ENCODE measurements around the gene TOGARAM2. TPM values are rescaled to one million over a fixed set of nuclear protein-coding genes. Genes with fewer than 3 reads are reported as not detected.
A peak's percentile ranks its signal among the peaks of the same experiment; 100 is the strongest.

The TOGARAM2 gene
- total RNA-seq, 2 experiments from 2014 or later = 0.03 TPM; not detected in 1

GRCh38 chr2:28958689-28959088 lies 22.4 kb upstream of the TOGARAM2 start:
- TF ChIP-seq, protein P1, sequence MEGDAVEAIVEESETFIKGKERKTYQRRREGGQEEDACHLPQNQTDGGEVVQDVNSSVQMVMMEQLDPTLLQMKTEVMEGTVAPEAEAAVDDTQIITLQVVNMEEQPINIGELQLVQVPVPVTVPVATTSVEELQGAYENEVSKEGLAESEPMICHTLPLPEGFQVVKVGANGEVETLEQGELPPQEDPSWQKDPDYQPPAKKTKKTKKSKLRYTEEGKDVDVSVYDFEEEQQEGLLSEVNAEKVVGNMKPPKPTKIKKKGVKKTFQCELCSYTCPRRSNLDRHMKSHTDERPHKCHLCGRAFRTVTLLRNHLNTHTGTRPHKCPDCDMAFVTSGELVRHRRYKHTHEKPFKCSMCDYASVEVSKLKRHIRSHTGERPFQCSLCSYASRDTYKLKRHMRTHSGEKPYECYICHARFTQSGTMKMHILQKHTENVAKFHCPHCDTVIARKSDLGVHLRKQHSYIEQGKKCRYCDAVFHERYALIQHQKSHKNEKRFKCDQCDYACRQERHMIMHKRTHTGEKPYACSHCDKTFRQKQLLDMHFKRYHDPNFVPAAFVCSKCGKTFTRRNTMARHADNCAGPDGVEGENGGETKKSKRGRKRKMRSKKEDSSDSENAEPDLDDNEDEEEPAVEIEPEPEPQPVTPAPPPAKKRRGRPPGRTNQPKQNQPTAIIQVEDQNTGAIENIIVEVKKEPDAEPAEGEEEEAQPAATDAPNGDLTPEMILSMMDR (conservative IDR thresholded peaks at IDR 0.05; ENCODE audit: low read length) = peak; percentile 82
- no peak for TF ChIP-seq EZH2phosphoT487 (IDR thresholded peaks at IDR 0.05; ENCODE audit: borderline replicate concordance, low read depth, low read length)
- intact Hi-C loops (cut with micrococcal nuclease; ENCODE audit: unreplicated experiment) = loop anchor here (1.0 kb wide), 1 partner anchor 239 kb away; no protein-coding TSS in a partner anchor
- Histone ChIP-seq H3K36me3 (ENCODE audit: insufficient read depth, low read length) (no peaks in the 10 kb centered on the region), H3K79me2 (ENCODE audit: insufficient read depth, low read depth, low read length) (no peaks in the 10 kb centered on the region), H3K27ac (ENCODE audit: low read depth, low read length, poor library complexity, severe bottlenecking) (no peak overlapping the region), H3K4me2 (ENCODE audit: low read length) (no peak overlapping the region), H3K9me2 (ENCODE audit: insufficient read depth, low read length) (no peaks in the 10 kb centered on the region), H4K20me1 (ENCODE audit: insufficient read depth, low read length) (no peaks in the 10 kb centered on the region), H3K4me3 (ENCODE audit: low read depth, low read length, poor library complexity, severe bottlenecking) (no peak overlapping the region), H3K9me3 (ENCODE audit: low read length) (no peaks in the 10 kb centered on the region), H2AFZ (ENCODE audit: low read length) (no peak overlapping the region), H3K4me1 (ENCODE audit: insufficient read depth, low read length, poor library complexity, severe bottlenecking) (no peaks in the 10 kb centered on the region)
- ChIA-PET POLR2A (no interaction called here), CTCF (ENCODE audit: unreplicated experiment) (no interaction called here)
- no TSS peak for BruUV-seq (replicated peaks)
- DNase-seq (ENCODE audit: low spot score) = peak; percentile 63

GRCh38 chr2:28960401-28960800 lies 20.7 kb upstream of the TOGARAM2 start:
- CTCF ChIA-PET (ENCODE audit: unreplicated experiment) = no interaction called here
- intact Hi-C loops (cut with micrococcal nuclease; ENCODE audit: unreplicated experiment) = no loop called here
- H3K4me2 ChIP-seq (ENCODE audit: low read length) = no peak overlapping the region
- TF ChIP-seq, protein P1 (conservative IDR thresholded peaks at IDR 0.05; ENCODE audit: low read length) = no peak
- TF ChIP-seq EZH2phosphoT487 (IDR thresholded peaks at IDR 0.05; ENCODE audit: borderline replicate concordance, low read depth, low read length) = no peak
- no peaks in the 10 kb centered on the region for H3K9me2 ChIP-seq (ENCODE audit: insufficient read depth, low read length)
- no peaks in the 10 kb centered on the region for H4K20me1 ChIP-seq (ENCODE audit: insufficient read depth, low read length)
- POLR2A ChIA-PET = no interaction called here
- BruUV-seq (replicated peaks) = no TSS peak
- no peak for DNase-seq (ENCODE audit: low spot score)
- no peaks in the 10 kb centered on the region for H3K9me3 ChIP-seq (ENCODE audit: low read length)
- no peak overlapping the region for H3K4me3 ChIP-seq (ENCODE audit: low read depth, low read length, poor library complexity, severe bottlenecking)
- H3K79me2 ChIP-seq (ENCODE audit: insufficient read depth, low read depth, low read length) = no peaks in the 10 kb centered on the region
- no peaks in the 10 kb centered on the region for H3K36me3 ChIP-seq (ENCODE audit: insufficient read depth, low read length)
- H3K27ac ChIP-seq (ENCODE audit: low read depth, low read length, poor library complexity, severe bottlenecking) = no peak overlapping the region
- no peak overlapping the region for H2AFZ ChIP-seq (ENCODE audit: low read length)
- no peaks in the 10 kb centered on the region for H3K4me1 ChIP-seq (ENCODE audit: insufficient read depth, low read length, poor library complexity, severe bottlenecking)

DNA sequence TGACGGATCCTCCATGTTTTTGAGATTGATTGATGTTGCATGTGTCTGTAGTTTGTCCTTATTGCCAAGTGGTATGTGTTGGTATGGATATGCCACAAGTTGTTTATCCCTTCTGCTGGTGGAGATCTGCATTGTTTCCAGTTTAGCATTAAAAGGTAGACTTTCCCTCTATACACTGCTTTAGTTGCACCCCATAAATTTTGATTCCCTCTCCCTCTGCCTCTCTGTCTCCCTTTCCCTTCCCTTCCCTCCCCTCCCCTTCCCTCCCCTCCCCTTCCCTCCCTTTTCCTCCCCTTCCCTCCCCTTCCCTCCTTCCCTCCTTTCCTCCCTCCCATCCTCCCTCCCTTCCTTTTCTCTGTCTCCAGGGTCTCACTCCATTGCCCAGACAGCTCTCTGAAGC lies 18.6 kb upstream of the TOGARAM2 start:
- Histone ChIP-seq H3K4me3 (ENCODE audit: low read depth, low read length, poor library complexity, severe bottlenecking) (no peak overlapping the region), H3K9me2 (ENCODE audit: insufficient read depth, low read length) (no peaks in the 10 kb centered on the region), H3K27ac (ENCODE audit: low read depth, low read length, poor library complexity, severe bottlenecking) (no peak overlapping the region), H2AFZ (ENCODE audit: low read length) (no peak overlapping the region), H4K20me1 (ENCODE audit: insufficient read depth, low read length) (no peaks in the 10 kb centered on the region), H3K4me2 (ENCODE audit: low read length) (no peak overlapping the region), H3K9me3 (ENCODE audit: low read length) (no peaks in the 10 kb centered on the region), H3K36me3 (ENCODE audit: insufficient read depth, low read length) (no peaks in the 10 kb centered on the region), H3K79me2 (ENCODE audit: insufficient read depth, low read depth, low read length) (no peaks in the 10 kb centered on the region), H3K4me1 (ENCODE audit: insufficient read depth, low read length, poor library complexity, severe bottlenecking) (no peaks in the 10 kb centered on the region)
- no TSS peak for BruUV-seq (replicated peaks)
- POLR2A ChIA-PET = no interaction called here
- no peak for TF ChIP-seq EZH2phosphoT487 (IDR thresholded peaks at IDR 0.05; ENCODE audit: borderline replicate concordance, low read depth, low read length)
- TF ChIP-seq, protein P1 (conservative IDR thresholded peaks at IDR 0.05; ENCODE audit: low read length) = no peak
- CTCF ChIA-PET (ENCODE audit: unreplicated experiment) = no interaction called here
- no peak for DNase-seq (ENCODE audit: low spot score)
- intact Hi-C loops (cut with micrococcal nuclease; ENCODE audit: unreplicated experiment) = no loop called here

Data from OCI-LY7 (cell line).